ENCODE data around the gene TLE5.

TLE5 gene, protein sequence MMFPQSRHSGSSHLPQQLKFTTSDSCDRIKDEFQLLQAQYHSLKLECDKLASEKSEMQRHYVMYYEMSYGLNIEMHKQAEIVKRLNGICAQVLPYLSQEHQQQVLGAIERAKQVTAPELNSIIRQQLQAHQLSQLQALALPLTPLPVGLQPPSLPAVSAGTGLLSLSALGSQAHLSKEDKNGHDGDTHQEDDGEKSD

DNA sequence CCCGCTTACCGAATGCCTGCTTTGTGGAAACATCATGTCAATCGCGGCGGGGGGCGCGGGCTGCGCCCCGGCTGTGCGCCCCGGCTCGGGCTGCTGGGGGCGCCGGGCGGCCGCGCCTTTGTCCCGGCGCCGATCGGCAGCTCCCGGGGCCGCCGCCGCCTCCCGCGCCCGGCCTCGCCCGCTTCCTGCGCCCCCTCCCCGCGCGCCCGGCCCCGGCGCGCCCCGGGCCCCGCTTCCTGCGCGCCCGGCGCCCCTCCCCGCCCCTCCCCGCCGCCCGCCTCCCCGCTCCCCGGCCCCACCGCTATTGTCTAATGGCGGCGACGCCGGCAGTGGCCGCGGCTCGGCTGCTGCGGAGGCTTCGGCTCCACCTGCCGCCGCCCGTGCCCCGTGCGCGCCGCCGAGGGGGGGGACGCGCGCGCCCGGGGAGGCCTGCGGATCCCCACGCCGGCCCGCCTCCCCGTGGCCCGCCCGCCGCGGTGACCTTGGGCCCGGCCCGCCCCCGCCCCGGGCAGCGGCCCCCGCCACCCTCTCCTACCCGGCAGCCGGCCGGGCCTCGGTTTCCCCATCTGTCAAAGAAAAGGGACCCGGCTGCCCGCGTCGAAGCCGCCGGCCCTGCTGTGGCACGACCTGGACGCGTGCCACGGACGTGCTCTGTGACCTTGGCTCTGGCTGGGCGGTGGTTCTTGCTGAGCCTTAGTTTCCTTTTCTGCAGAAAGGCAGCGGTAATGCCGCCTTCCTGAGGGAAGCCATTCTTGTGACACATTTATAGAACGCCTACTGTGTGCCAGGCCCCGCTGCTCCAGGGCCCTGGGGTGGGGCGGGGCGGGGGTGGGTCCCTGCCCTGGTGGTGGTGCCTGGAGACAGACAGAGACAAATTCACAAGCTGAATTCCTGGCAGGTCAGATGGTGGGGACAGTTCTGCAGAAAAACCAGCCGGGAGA, at the start of gene TLE5:
TSS of gene TLE5 (minus strand) at position 331 of the 941 bp plus-strand sequence. CDS start at position 36, 295 bp downstream.
- peak; percentile 49 for DNase-seq (ENCODE audit: low spot score)

DNA sequence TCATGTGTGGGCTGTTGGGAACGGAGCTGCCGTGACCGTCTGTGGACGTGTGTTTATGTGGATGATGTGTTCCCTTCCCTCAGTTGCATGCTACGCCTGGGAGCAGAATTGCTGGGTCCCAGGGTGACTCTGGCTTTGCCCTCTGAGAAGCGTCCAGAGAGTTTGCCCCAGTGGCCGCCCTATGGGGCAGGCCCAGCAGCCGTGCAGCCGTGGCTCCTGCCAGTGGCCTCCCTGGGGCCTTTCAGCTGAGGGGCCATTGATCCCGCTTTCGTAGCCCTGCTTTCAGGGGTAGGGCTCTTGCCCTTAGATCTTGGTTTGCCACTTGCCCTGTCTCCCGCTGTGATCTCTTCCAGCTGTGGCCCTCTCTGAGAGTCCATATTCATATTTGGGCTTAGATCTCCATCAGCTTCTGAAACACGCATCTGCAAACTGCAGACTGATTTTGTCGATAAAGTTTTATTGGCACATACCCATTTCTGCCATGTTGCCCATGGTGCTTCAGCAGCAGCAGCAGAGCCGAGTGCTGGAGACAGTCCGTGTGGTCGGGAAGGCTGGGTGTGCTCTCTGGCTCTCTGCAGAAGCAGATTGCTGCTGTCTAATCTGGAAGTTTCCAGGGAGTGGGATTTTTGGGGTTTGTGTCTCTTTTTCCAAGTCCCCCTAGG, 49.4 kb upstream of the TLE5 start:
- no peak for DNase-seq (ENCODE audit: low spot score)

DNA sequence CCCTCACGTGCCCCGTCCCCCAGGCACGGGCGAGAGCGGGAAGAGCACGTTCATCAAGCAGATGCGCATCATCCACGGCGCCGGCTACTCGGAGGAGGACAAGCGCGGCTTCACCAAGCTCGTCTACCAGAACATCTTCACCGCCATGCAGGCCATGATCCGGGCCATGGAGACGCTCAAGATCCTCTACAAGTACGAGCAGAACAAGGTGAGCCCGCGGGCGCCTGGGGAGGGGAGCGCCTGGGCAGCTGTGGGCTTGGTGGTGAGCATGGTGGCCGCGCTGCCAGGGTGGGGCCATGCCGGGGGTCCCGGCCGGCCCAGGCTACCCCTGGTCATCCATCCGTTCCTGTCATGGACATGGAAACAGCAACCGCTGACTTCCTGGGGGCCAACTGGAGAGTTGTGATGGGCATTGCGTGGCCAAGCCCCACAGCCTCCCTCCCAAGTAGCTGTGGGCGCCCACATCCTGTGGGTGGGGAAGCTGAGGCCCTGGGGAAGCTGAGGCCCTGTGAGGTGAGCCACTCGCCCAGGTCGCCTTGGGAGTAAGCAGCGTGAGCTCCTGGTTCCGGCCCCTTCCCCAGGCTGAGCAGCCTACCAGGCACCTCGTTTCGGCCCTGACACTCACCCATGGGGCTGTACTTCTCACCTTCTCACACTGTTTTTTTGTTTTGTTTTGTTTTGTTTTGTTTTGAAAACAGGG, 48.0 kb upstream of the TLE5 start:
- DNase-seq (ENCODE audit: low spot score), result no peak

- no peak for DNase-seq (ENCODE audit: low spot score)
Observed at GRCh38 chr19:3109491-3109890, 47.2 kb upstream of the TLE5 start.

DNA sequence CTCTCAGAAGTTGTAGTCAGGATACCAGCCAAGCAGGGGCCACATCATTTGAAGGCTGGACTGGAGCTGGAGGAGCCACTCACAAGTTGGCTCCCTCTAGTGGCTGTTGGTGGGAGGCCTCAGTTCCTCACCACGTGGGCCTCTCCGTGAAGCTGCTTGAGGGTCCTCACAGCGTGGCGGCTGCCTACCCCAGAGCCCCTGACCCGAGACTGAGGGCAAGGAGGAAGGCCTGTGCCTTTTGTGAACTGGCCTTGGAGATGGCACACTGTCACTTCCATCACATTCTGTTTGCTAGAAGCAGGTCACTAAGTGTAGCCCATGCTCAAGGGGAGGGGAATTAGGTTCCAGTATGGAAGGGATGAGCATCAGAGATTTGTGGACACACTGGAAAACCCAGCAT, 46.5 kb upstream of the TLE5 start:
- DNase-seq (ENCODE audit: low spot score), result no peak

GRCh38 chr19:3107658-3108057, 45.4 kb upstream of the TLE5 start:
- no peak for DNase-seq (ENCODE audit: low spot score)

GRCh38 chr19:3106509-3107141, 44.3 kb upstream of the TLE5 start:
- no peak for DNase-seq (ENCODE audit: low spot score)

DNA sequence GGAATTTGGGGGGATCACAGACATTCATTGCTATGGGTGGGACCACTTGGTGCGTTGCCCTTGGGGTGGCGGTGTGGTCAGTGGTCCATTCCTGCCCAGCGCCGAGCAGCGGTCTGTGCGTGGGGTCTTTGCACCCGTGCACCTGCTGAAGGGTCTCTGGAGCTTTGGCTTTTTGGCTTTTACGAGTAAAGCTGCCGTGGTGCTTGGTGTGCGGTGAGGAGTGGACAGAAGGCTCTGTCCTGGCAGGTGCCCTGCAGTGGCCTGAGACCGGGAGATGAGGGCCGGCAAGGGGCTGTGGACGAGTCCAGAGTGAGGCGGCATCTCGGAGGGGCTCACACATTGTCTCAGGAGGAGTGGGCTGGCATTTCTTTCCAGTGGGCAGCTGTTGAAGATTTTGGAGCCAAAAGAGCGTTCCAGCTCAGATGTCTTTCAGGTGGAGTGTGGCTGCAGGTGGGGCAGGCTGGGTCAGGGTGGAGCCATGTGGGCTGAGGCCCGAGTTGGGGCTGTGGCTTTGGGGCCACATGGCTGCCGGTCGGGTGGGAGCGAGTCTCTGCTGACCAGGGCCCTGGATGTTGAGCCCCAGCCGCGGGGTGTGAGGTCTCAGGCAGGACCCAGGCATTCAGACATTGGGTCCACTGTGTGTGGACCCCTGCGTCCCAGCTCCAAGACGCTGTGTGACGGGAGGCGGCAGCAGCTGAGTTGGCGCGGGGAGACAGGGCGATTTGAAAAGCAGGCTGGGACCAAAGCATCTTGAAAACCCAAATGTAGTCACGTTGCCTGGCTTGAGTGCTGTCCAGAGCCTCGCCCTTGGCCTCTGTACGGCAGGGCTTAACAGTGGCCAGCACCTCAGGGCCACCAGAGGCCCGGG, 43.6 kb upstream of the TLE5 start:
- no peak for DNase-seq (ENCODE audit: low spot score)

- no peak for DNase-seq (ENCODE audit: low spot score)
Observed at GRCh38 chr19:3104708-3104983, 42.4 kb upstream of the TLE5 start.

DNA sequence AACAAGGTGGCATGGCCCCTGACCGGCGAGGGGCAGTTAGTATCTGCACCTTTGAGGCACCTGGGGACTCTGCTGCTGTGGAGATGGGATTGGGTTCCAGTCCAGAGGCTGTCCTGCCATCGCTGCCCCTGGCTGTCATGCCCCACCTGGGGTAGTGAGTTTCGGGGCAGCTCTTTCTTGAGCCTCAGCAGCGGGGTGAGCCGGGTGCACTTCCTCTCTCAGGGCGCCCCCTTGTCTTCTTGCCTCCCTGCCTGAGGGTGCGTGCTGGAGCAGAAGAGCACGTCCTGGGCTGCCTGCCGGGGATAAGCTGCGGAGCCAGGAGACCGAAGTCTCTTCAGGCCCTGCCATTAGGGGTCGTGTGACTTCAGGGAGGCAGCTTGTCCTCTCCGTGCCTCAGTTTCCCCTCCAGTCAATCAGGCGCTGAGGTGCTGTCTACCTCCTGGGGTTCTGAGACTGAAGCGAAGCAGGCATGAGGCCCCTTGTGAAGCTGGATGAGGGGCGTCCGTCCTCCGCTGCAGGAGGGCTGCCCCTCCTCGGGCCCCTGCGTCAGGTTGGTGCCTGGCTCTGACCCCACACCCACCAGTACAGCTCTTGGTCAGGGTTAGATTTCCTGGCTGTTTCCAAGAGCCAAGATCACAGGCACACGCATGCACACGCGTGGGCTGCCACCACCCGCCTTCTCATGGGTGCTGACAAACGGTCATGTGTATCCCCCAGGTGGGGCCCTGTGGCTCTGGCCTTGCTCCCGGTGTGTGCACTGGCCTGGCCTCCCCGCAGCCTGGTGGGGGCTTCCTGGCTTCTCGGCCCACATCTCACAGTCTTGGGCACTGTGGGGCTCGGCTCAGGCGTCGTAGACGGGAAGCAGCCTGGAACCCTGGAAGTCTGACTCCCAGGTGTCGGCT, 40.2 kb upstream of the TLE5 start:
- DNase-seq (ENCODE audit: low spot score), result no peak

- no peak for DNase-seq (ENCODE audit: low spot score)
Observed at GRCh38 chr19:3100747-3101730, 38.7 kb upstream of the TLE5 start.

DNA sequence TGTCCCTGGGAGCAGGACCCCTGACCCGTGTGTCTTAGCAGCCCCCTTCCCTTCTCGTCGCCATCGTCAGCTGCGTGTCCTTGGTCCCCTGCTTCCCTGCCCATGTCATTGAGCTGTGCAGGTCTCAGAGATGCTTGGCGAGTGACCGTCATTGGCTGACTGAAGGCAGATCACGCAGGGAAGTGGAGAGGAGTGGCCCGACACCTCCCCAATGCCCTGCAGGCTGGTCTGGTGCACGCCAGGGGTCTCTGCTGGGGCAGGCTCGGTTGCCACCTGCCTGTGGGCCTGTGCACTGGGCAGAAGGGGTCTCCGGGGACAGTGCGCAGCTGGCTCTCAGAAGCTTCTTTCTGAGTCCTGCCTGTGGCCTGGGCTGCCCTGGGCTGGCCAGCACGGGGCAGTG, 38.0 kb upstream of the TLE5 start:
- DNase-seq (ENCODE audit: low spot score), result no peak

DNA sequence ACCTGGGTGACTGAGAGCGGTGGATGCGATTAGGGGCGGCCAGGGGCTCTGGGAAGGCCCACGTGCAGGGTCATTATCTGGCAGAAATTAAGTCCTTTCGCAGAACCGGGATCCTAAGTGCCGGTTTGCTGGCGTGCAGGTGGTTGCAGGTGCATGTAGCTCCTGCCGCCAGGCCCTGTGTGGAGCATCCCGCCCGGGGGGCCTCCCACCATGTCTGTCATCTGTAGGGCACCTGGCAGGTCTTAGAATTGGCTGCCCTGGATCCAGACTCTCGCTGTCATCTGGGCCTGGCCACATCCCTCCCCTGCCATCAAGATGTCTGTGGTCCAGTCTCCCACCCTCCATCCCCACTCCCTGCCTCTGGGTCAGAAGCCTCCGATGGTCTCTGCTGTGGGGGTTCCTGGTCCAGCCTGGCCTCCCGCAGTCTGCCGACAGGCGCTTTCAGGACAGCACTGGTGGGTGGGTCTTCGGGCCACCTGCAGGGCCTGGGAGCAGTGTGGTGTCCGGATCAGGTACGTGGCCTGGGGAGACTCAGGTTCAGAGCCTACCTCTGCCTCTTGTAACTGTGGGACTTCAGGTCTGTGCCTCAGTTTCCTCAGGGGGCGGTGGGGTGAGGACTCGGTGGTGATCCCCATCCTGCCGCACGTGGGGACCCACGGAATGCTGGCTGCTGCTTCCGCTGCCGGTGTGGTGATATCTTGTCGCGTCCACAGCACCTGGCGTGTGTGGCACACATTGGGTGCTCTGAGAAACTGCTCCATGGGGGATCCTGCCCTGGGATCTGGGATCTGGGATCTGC, 37.3 kb upstream of the TLE5 start:
- no peak for DNase-seq (ENCODE audit: low spot score)

- DNase-seq (ENCODE audit: low spot score), result no peak
Observed at GRCh38 chr19:3098515-3099346, 36.4 kb upstream of the TLE5 start.

- DNase-seq (ENCODE audit: low spot score), result no peak
Observed at GRCh38 chr19:3098141-3098514, 35.8 kb upstream of the TLE5 start.

GRCh38 chr19:3097442-3097871, 35.2 kb upstream of the TLE5 start:
- DNase-seq (ENCODE audit: low spot score), result no peak

DNA sequence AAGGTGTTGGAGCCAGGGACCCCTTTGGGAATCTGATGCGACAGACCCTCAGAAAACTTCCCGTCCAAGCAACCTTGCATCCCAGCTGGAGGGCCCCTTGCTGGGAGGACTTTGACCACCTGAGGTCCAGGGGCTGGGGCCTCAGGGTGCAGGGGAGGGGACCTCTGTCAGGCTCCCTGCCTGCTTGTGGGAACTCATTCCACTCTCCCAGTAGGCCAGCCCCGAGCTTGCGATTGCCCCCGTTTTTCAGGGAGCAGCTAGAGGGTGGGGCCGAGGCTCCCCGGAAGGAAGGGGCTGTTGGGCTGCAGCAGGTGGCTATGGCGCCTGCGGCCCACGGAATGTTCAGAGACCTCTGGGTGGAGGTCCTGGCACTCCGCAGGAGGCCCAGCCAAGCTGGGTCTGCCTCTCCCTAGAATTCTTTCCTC, 34.6 kb upstream of the TLE5 start:
- DNase-seq (ENCODE audit: low spot score), result no peak
